Left renal cortex interstitium (tissue), 4 donors: ENCODE data around the gene MIPEP. TPM values are rescaled to one million over a fixed set of nuclear protein-coding genes. Genes with fewer than 3 reads are reported as not detected.
"Not testable (repeated sequence)": the region's sequence is repeated elsewhere in the genome, so short reads cannot be mapped to it uniquely, and the experiment has no call there.

Experiments used
- DNase-seq, 4 donors: peaks; one replicate each; pipeline ENCODE4 v3.0.0-alpha.2; 2013; ENCODE audit warnings: low read depth in 4 of 4, low spot score in 2 of 4, missing footprints in 1 of 4
- polyA plus RNA-seq, 4 donors: library from polyadenylated mRNA; unstranded; fragments of 120-200 nt; gene quantifications; one replicate each; pipeline ENCODE4 v1.2.1, GENCODE V29; 2013; ENCODE audit not compliant: insufficient read length in 4 of 4

MIPEP gene
- polyA plus RNA-seq, 4 donors: 29.4 to 33.9 (median 31.9) TPM

- no peak for DNase-seq
Measured at GRCh38 chr13:23778002-23778652, 111.1 kb downstream of the MIPEP start.

GRCh38 chr13:23777575-23777870 lies 111.7 kb downstream of the MIPEP start:
- no peak for DNase-seq

GRCh38 chr13:23776698-23777574 lies 112.3 kb downstream of the MIPEP start:
- no peak for DNase-seq

- DNase-seq: no peak
Measured at GRCh38 chr13:23772717-23773116, 116.5 kb downstream of the MIPEP start.

GRCh38 chr13:23771956-23772355 lies 117.2 kb downstream of the MIPEP start:
- no peak for DNase-seq

GRCh38 chr13:23771552-23771951 lies 117.6 kb downstream of the MIPEP start:
- DNase-seq: no peak

- no peak for DNase-seq
Measured at GRCh38 chr13:23770973-23771372, 118.2 kb downstream of the MIPEP start.

- DNase-seq: no peak
Measured at GRCh38 chr13:23770428-23770827, 118.8 kb downstream of the MIPEP start.

- no peak for DNase-seq
Measured at GRCh38 chr13:23769401-23769800, 119.8 kb downstream of the MIPEP start.

GRCh38 chr13:23767838-23768237 lies 121.4 kb downstream of the MIPEP start:
- no peak for DNase-seq

GRCh38 chr13:23766939-23767338 lies 122.3 kb downstream of the MIPEP start:
- no peak for DNase-seq

- DNase-seq: no peak
Measured at GRCh38 chr13:23766283-23766682, 122.9 kb downstream of the MIPEP start.

- no peak for DNase-seq
Measured at GRCh38 chr13:23765531-23765930, 123.7 kb downstream of the MIPEP start.

GRCh38 chr13:23763318-23763717 lies 125.9 kb downstream of the MIPEP start:
- DNase-seq: no peak

GRCh38 chr13:23761760-23762159 lies 127.4 kb downstream of the MIPEP start:
- not testable (repeated sequence) for DNase-seq

GRCh38 chr13:23760000-23760399 lies 129.2 kb downstream of the MIPEP start:
- no peak for DNase-seq

GRCh38 chr13:23758798-23759527 lies 130.2 kb downstream of the MIPEP start:
- no peak for DNase-seq

GRCh38 chr13:23754997-23755396 lies 134.2 kb downstream of the MIPEP start:
- DNase-seq: no peak

- DNase-seq: no peak
Measured at GRCh38 chr13:23754506-23754905, 134.7 kb downstream of the MIPEP start.

- DNase-seq: no peak
Measured at GRCh38 chr13:23753458-23753857, 135.7 kb downstream of the MIPEP start.
